ENCODE measurements around the gene RGL1.
A peak's percentile ranks its signal among the peaks of the same experiment; 100 is the strongest.

RGL1 gene

GRCh38 chr1:183773482-183774274 is 31.2 kb upstream of the RGL1 start:
- H3K9me3 ChIP-seq (ENCODE audit: control insufficient read depth in 5 of 5, low read length in 5 of 5), result peaks cover 0 to 11% (median 7%) of the 10 kb centered on the region in 5 donors
- H3K4me3 ChIP-seq (ENCODE audit: low read depth in 1 of 5, low read length in 5 of 5), result no peak overlapping the region
- no peak overlapping the region for H3K9ac ChIP-seq (ENCODE audit: low read length in 5 of 5)
- H3K27me3 ChIP-seq (ENCODE audit: control insufficient read depth in 5 of 5, insufficient read depth in 4 of 5, low read length in 5 of 5), result no peaks in the 10 kb centered on the region
- no peaks in the 10 kb centered on the region for H3K36me3 ChIP-seq (ENCODE audit: control insufficient read depth in 5 of 5, insufficient read depth in 5 of 5, low read length in 5 of 5)
- H3K4me1 ChIP-seq (ENCODE audit: control insufficient read depth in 5 of 5, insufficient read depth in 5 of 5, low read length in 5 of 5), result no peaks in the 10 kb centered on the region
- no peak overlapping the region for H3K27ac ChIP-seq (ENCODE audit: low read depth, low read length)

GRCh38 chr1:183774938-183775337 is 30.0 kb upstream of the RGL1 start:
- Histone ChIP-seq H3K36me3 (ENCODE audit: control insufficient read depth in 5 of 5, insufficient read depth in 5 of 5, low read length in 5 of 5) (no peaks in the 10 kb centered on the region), H3K4me3 (ENCODE audit: low read depth in 1 of 5, low read length in 5 of 5) (no peak overlapping the region), H3K9me3 (ENCODE audit: control insufficient read depth in 5 of 5, low read length in 5 of 5) (peaks cover 0 to 10% (median 6%) of the 10 kb centered on the region in 5 donors), H3K27ac (ENCODE audit: low read depth, low read length) (no peak overlapping the region), H3K27me3 (ENCODE audit: control insufficient read depth in 5 of 5, insufficient read depth in 4 of 5, low read length in 5 of 5) (no peaks in the 10 kb centered on the region), H3K9ac (ENCODE audit: low read length in 5 of 5) (no peak overlapping the region), H3K4me1 (ENCODE audit: control insufficient read depth in 5 of 5, insufficient read depth in 5 of 5, low read length in 5 of 5) (no peaks in the 10 kb centered on the region)

- H3K27ac ChIP-seq (ENCODE audit: low read depth, low read length), result no peak overlapping the region
- H3K36me3 ChIP-seq (ENCODE audit: control insufficient read depth in 5 of 5, insufficient read depth in 5 of 5, low read length in 5 of 5), result no peaks in the 10 kb centered on the region
- no peaks in the 10 kb centered on the region for H3K27me3 ChIP-seq (ENCODE audit: control insufficient read depth in 5 of 5, insufficient read depth in 4 of 5, low read length in 5 of 5)
- H3K9ac ChIP-seq (ENCODE audit: low read length in 5 of 5), result no peak overlapping the region
- peaks cover 0 to 2% (median 0%) of the 10 kb centered on the region in 5 donors for H3K9me3 ChIP-seq (ENCODE audit: control insufficient read depth in 5 of 5, low read length in 5 of 5)
- peaks cover 0 to 9% (median 5%) of the 10 kb centered on the region in 5 donors for H3K4me1 ChIP-seq (ENCODE audit: control insufficient read depth in 5 of 5, insufficient read depth in 5 of 5, low read length in 5 of 5)
- no peak overlapping the region for H3K4me3 ChIP-seq (ENCODE audit: low read depth in 1 of 5, low read length in 5 of 5)
Measured at GRCh38 chr1:183776731-183777130, 28.2 kb upstream of the RGL1 start.

GRCh38 chr1:183777328-183777727 is 27.6 kb upstream of the RGL1 start:
- peaks cover 0 to 2% (median 0%) of the 10 kb centered on the region in 5 donors for H3K9me3 ChIP-seq (ENCODE audit: control insufficient read depth in 5 of 5, low read length in 5 of 5)

GRCh38 chr1:183778045-183778444 is 26.9 kb upstream of the RGL1 start:
- Histone ChIP-seq H3K27ac (ENCODE audit: low read depth, low read length) (no peak overlapping the region), H3K4me3 (ENCODE audit: low read depth in 1 of 5, low read length in 5 of 5) (no peak overlapping the region), H3K27me3 (ENCODE audit: control insufficient read depth in 5 of 5, insufficient read depth in 4 of 5, low read length in 5 of 5) (no peaks in the 10 kb centered on the region), H3K36me3 (ENCODE audit: control insufficient read depth in 5 of 5, insufficient read depth in 5 of 5, low read length in 5 of 5) (no peaks in the 10 kb centered on the region), H3K9me3 (ENCODE audit: control insufficient read depth in 5 of 5, low read length in 5 of 5) (peaks cover 0 to 2% (median 0%) of the 10 kb centered on the region in 5 donors), H3K9ac (ENCODE audit: low read length in 5 of 5) (no peak overlapping the region), H3K4me1 (ENCODE audit: control insufficient read depth in 5 of 5, insufficient read depth in 5 of 5, low read length in 5 of 5) (peaks cover 0 to 18% (median 15%) of the 10 kb centered on the region in 5 donors)

More at GRCh38 chr1:183777328-183777727, 27.6 kb upstream of the RGL1 start:
- no peak overlapping the region for H3K4me3 ChIP-seq (ENCODE audit: low read depth in 1 of 5, low read length in 5 of 5)
- no peaks in the 10 kb centered on the region for H3K27me3 ChIP-seq (ENCODE audit: control insufficient read depth in 5 of 5, insufficient read depth in 4 of 5, low read length in 5 of 5)
- no peak overlapping the region for H3K9ac ChIP-seq (ENCODE audit: low read length in 5 of 5)
- H3K27ac ChIP-seq (ENCODE audit: low read depth, low read length), result no peak overlapping the region
- H3K36me3 ChIP-seq (ENCODE audit: control insufficient read depth in 5 of 5, insufficient read depth in 5 of 5, low read length in 5 of 5), result no peaks in the 10 kb centered on the region
- peaks cover 0 to 12% (median 8%) of the 10 kb centered on the region in 5 donors for H3K4me1 ChIP-seq (ENCODE audit: control insufficient read depth in 5 of 5, insufficient read depth in 5 of 5, low read length in 5 of 5)

- Histone ChIP-seq H3K36me3 (ENCODE audit: control insufficient read depth in 5 of 5, insufficient read depth in 5 of 5, low read length in 5 of 5) (no peaks in the 10 kb centered on the region), H3K27ac (ENCODE audit: low read depth, low read length) (no peak overlapping the region), H3K4me3 (ENCODE audit: low read depth in 1 of 5, low read length in 5 of 5) (no peak overlapping the region), H3K9me3 (ENCODE audit: control insufficient read depth in 5 of 5, low read length in 5 of 5) (peaks cover 0 to 2% (median 0%) of the 10 kb centered on the region in 5 donors), H3K9ac (ENCODE audit: low read length in 5 of 5) (no peak overlapping the region), H3K27me3 (ENCODE audit: control insufficient read depth in 5 of 5, insufficient read depth in 4 of 5, low read length in 5 of 5) (no peaks in the 10 kb centered on the region), H3K4me1 (ENCODE audit: control insufficient read depth in 5 of 5, insufficient read depth in 5 of 5, low read length in 5 of 5) (peaks cover under 1 to 26% (median 23%) of the 10 kb centered on the region in 5 donors)
Measured at GRCh38 chr1:183778568-183779433, 26.1 kb upstream of the RGL1 start.

GRCh38 chr1:183780159-183780558 is 24.8 kb upstream of the RGL1 start:
- H3K36me3 ChIP-seq (ENCODE audit: control insufficient read depth in 5 of 5, insufficient read depth in 5 of 5, low read length in 5 of 5), result no peaks in the 10 kb centered on the region
- H3K27ac ChIP-seq (ENCODE audit: low read depth, low read length), result no peak overlapping the region
- no peak overlapping the region for H3K9ac ChIP-seq (ENCODE audit: low read length in 5 of 5)
- H3K4me1 ChIP-seq (ENCODE audit: control insufficient read depth in 5 of 5, insufficient read depth in 5 of 5, low read length in 5 of 5), result peaks cover 9 to 35% (median 32%) of the 10 kb centered on the region in 5 donors
- H3K4me3 ChIP-seq (ENCODE audit: low read depth in 1 of 5, low read length in 5 of 5), result no peak overlapping the region
- H3K9me3 ChIP-seq (ENCODE audit: control insufficient read depth in 5 of 5, low read length in 5 of 5), result no peaks in the 10 kb centered on the region
- no peaks in the 10 kb centered on the region for H3K27me3 ChIP-seq (ENCODE audit: control insufficient read depth in 5 of 5, insufficient read depth in 4 of 5, low read length in 5 of 5)

- H3K36me3 ChIP-seq (ENCODE audit: control insufficient read depth in 5 of 5, insufficient read depth in 5 of 5, low read length in 5 of 5), result no peaks in the 10 kb centered on the region
- no peak overlapping the region for H3K27ac ChIP-seq (ENCODE audit: low read depth, low read length)
- peaks cover 9 to 35% (median 32%) of the 10 kb centered on the region in 5 donors for H3K4me1 ChIP-seq (ENCODE audit: control insufficient read depth in 5 of 5, insufficient read depth in 5 of 5, low read length in 5 of 5)
Measured at GRCh38 chr1:183780757-183781156, 24.2 kb upstream of the RGL1 start.

GRCh38 chr1:183783342-183783741 is 21.6 kb upstream of the RGL1 start:
- peaks cover 9 to 35% (median 32%) of the 10 kb centered on the region in 5 donors for H3K4me1 ChIP-seq (ENCODE audit: control insufficient read depth in 5 of 5, insufficient read depth in 5 of 5, low read length in 5 of 5)
- H3K27ac ChIP-seq (ENCODE audit: low read depth, low read length), result peak overlapping the region; percentile 87
- no peak overlapping the region for H3K9ac ChIP-seq (ENCODE audit: low read length in 5 of 5)
- no peaks in the 10 kb centered on the region for H3K9me3 ChIP-seq (ENCODE audit: control insufficient read depth in 5 of 5, low read length in 5 of 5)
- H3K4me3 ChIP-seq (ENCODE audit: low read depth in 1 of 5, low read length in 5 of 5), result no peak overlapping the region
- no peaks in the 10 kb centered on the region for H3K27me3 ChIP-seq (ENCODE audit: control insufficient read depth in 5 of 5, insufficient read depth in 4 of 5, low read length in 5 of 5)
- H3K36me3 ChIP-seq (ENCODE audit: control insufficient read depth in 5 of 5, insufficient read depth in 5 of 5, low read length in 5 of 5), result no peaks in the 10 kb centered on the region

More at GRCh38 chr1:183780757-183781156, 24.2 kb upstream of the RGL1 start:
- H3K27me3 ChIP-seq (ENCODE audit: control insufficient read depth in 5 of 5, insufficient read depth in 4 of 5, low read length in 5 of 5), result no peaks in the 10 kb centered on the region
- no peaks in the 10 kb centered on the region for H3K9me3 ChIP-seq (ENCODE audit: control insufficient read depth in 5 of 5, low read length in 5 of 5)
- H3K9ac ChIP-seq (ENCODE audit: low read length in 5 of 5), result no peak overlapping the region
- H3K4me3 ChIP-seq (ENCODE audit: low read depth in 1 of 5, low read length in 5 of 5), result no peak overlapping the region
